ENCODE results near the gene TMEM175. TPM values are rescaled to one million over a fixed set of nuclear protein-coding genes. Genes with fewer than 3 reads are reported as not detected.

The TMEM175 gene
- total and polyA plus RNA-seq, 2 of the 4 experiments (the other 2 are of a cell fraction): 7.7 to 41.9 TPM

DNA sequence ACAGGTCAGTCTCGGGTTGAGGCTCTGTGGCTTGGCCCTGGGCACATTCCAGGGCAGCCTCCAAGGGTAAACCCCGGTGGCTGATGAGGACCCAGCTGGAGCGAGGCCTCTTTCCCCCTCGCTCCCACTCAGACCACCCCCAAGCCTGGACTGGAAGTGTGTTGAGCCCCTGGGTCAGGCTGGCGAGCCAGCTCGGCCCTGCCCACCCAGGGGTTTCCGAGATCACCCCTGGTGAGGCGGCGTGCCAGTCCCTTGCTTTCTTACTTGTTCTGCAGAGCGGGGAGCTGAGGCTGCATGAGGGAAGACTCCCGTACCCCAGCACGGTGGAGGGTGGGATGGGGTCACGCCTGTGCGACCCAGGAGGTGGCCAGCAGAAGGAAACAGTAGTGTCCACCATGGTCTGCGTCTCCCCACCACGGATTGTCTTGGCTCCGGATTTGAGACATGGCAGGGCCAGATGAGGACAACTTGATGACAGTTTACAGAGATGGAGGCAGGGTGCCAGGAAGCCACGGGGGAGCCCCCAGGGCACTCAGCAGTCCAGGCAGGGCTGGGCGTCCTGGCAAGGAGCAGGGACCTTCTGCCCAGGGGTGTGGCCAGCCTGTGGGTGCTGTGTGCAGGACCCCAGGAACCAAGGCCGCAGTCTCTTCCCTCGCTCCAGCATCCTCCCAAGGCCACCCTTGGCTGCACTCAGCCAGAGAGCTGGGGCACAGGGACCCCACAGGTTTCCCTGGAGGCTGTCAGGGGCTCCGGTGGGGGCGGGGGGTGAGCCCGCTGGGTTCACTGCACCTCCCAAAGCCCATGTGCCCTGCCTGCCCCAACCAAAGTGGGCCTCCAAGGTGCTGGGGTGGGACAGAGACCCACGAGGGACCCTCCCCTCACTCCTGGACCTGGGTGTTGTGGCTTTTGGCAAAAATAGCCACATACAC lies 72.6 kb downstream of the TMEM175 start (continued):
- TF ChIP-seq RCOR1 (IDR thresholded peaks at IDR 0.05; ENCODE audit: insufficient replicate concordance, low read length): no peak
- no peak for TF ChIP-seq MAFK (IDR thresholded peaks at IDR 0.05; ENCODE audit: low read depth, low read length)

DNA sequence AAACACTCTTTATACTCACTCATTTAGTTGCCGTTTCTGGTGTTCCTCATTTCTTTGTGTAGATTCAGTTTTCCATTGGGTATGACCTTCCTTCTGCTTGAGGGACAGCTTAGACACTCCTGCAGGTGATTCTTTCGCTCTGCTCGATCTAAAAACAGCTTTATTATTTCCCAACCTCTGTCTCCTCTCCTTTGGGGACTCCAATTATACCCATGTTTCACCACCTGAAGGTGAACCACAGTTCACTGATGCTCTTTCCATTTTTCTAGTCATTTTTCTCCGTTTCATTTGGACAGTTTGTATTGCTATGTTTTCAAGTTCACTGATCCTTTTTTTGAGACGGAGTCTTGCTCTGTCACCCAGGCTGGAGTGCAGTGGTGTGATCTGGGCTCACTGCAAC lies 74.6 kb downstream of the TMEM175 start:
- BruUV-seq (replicated peaks): no TSS peak
- TF ChIP-seq, protein P1, sequence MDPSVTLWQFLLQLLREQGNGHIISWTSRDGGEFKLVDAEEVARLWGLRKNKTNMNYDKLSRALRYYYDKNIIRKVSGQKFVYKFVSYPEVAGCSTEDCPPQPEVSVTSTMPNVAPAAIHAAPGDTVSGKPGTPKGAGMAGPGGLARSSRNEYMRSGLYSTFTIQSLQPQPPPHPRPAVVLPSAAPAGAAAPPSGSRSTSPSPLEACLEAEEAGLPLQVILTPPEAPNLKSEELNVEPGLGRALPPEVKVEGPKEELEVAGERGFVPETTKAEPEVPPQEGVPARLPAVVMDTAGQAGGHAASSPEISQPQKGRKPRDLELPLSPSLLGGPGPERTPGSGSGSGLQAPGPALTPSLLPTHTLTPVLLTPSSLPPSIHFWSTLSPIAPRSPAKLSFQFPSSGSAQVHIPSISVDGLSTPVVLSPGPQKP (IDR thresholded peaks at IDR 0.05; ENCODE audit: borderline replicate concordance, low read depth, low read length): no peak
- TF ChIP-seq MAFK (IDR thresholded peaks at IDR 0.05; ENCODE audit: low read depth, low read length) (no peak), MAZ (IDR thresholded peaks at IDR 0.05; ENCODE audit: borderline replicate concordance, low read depth, low read length) (no peak)
- no peak overlapping the region for H3K23ac ChIP-seq (ENCODE audit: low read depth, low read length)
- H2AK5ac ChIP-seq (ENCODE audit: low read depth, low read length): no peak overlapping the region
- ATAC-seq (ENCODE audit: low read depth): no peak
- peaks cover 45% of the 10 kb centered on the region for H3K27me3 ChIP-seq (ENCODE audit: control insufficient read depth, insufficient read depth, low read length)
- no peak overlapping the region for H3K18ac ChIP-seq (ENCODE audit: low read depth, low read length)
- no peak overlapping the region for H4K5ac ChIP-seq (ENCODE audit: low read depth, low read length)
- H3K4ac ChIP-seq (ENCODE audit: low read depth, low read length): no peak overlapping the region
- H3K27ac ChIP-seq (ENCODE audit: insufficient read depth, low read length): no peak overlapping the region
- H4K91ac ChIP-seq (ENCODE audit: insufficient read depth, low read depth, low read length): no peak overlapping the region
- no peak for DNase-seq
- peaks cover 16% of the 10 kb centered on the region for H3K4me1 ChIP-seq (ENCODE audit: control insufficient read depth, insufficient read depth, low read length)
- no peak overlapping the region for H3K56ac ChIP-seq (ENCODE audit: extremely low read depth, insufficient read depth, low read length)
- H3K4me2 ChIP-seq (ENCODE audit: low read depth, low read length): no peak overlapping the region
- H3K36me3 ChIP-seq (ENCODE audit: control insufficient read depth, insufficient read depth, low read length): no peaks in the 10 kb centered on the region
- ChIA-PET POLR2A (ENCODE audit: unreplicated experiment) (no interaction called here), CTCF (no interaction called here)
- no peak overlapping the region for H2BK5ac ChIP-seq (ENCODE audit: low read depth, low read length, poor library complexity, severe bottlenecking)
- no peaks in the 10 kb centered on the region for H3K9me1 ChIP-seq (ENCODE audit: insufficient read depth, low read length)
- no peak overlapping the region for H3K14ac ChIP-seq (replicated peaks; ENCODE audit: low read depth, low read length)
- no CpG with 5 or more reads among the region's 5 CpGs for WGBS, 2 experiments (ENCODE audit: extremely low coverage in 2 of 2, insufficient read length in 1 of 2)
- peaks cover 6% of the 10 kb centered on the region for H4K20me1 ChIP-seq (ENCODE audit: insufficient read depth, low read length)
- no peak overlapping the region for H2AK9ac ChIP-seq (replicated peaks; ENCODE audit: low read depth, low read length, poor library complexity)
- no peak overlapping the region for H3K4me3 ChIP-seq (ENCODE audit: insufficient read depth, low read depth, low read length)
- no peaks in the 10 kb centered on the region for H3K79me1 ChIP-seq (ENCODE audit: low read depth in 1 of 2, low read length in 2 of 2)
- H2BK15ac ChIP-seq (ENCODE audit: low read depth, low read length): no peak overlapping the region
- no peak overlapping the region for H3K9ac ChIP-seq (ENCODE audit: low read depth, low read length)
- H2BK120ac ChIP-seq (ENCODE audit: low read depth, low read length): no peak overlapping the region
- no peak overlapping the region for H4K8ac ChIP-seq (ENCODE audit: low read depth in 2 of 2, low read length in 2 of 2)
- no peak overlapping the region for H2AFZ ChIP-seq (replicated peaks; ENCODE audit: low read length, poor library complexity)
- intact Hi-C loops (cut with micrococcal nuclease): no loop called here
- peaks cover 3% of the 10 kb centered on the region for H3K9me3 ChIP-seq (ENCODE audit: control insufficient read depth, insufficient read depth, low read length)
- in situ Hi-C loops (cut with MboI; ENCODE audit: low sequenced_read_pairs): no loop called here
- no peak overlapping the region for H2BK20ac ChIP-seq (ENCODE audit: low read depth, low read length)
- dilution Hi-C loops (cut with HindIII; ENCODE audit: low sequenced_read_pairs, unreplicated experiment): no loop called here

Other genes with a start within 250 kb of the TMEM175 start
- gene SLC49A3, start 243.3 kb upstream of the TMEM175 start, total RNA-seq (2012; rRNA removed): under 0.01 TPM in 2 replicates
- gene SLC49A3, start 243.3 kb upstream of the TMEM175 start, polyA plus RNA-seq (2012; rRNA removed): 0.32 and 0.36 TPM in 2 replicates
- 40.0 and 45.0 TPM in 2 replicates for gene PCGF3, start 226.6 kb upstream of the TMEM175 start, total RNA-seq (2012; rRNA removed)
- 55.3 and 59.4 TPM in 2 replicates for gene PCGF3, start 226.6 kb upstream of the TMEM175 start, polyA plus RNA-seq (2012; rRNA removed)
- gene CPLX1, start 106.3 kb upstream of the TMEM175 start, total RNA-seq (2012; rRNA removed): not detected in 2 replicates
- gene CPLX1, start 106.3 kb upstream of the TMEM175 start, polyA plus RNA-seq (2012; rRNA removed): 0.05 and 0.06 TPM in 2 replicates
- gene GAK, start 144 bp upstream of the TMEM175 start, total RNA-seq (2012; rRNA removed): 34.4 and 133 TPM in 2 replicates
- gene GAK, start 144 bp upstream of the TMEM175 start, polyA plus RNA-seq (2012; rRNA removed): 44.6 and 45.1 TPM in 2 replicates
- gene DGKQ, start 41.1 kb downstream of the TMEM175 start, total RNA-seq (2012; rRNA removed): 4.3 and 4.4 TPM in 2 replicates
- 15.6 and 17.4 TPM in 2 replicates for gene DGKQ, start 41.1 kb downstream of the TMEM175 start, polyA plus RNA-seq (2012; rRNA removed)
- gene IDUA, start 54.6 kb downstream of the TMEM175 start, total RNA-seq (2012; rRNA removed): 0.72 and 1.7 TPM in 2 replicates
- 12.5 and 16.7 TPM in 2 replicates for gene IDUA, start 54.6 kb downstream of the TMEM175 start, polyA plus RNA-seq (2012; rRNA removed)
- gene SLC26A1, start 60.9 kb downstream of the TMEM175 start, total RNA-seq (2012; rRNA removed): not detected in 2 replicates
- 0.09 and 0.13 TPM in 2 replicates for gene SLC26A1, start 60.9 kb downstream of the TMEM175 start, polyA plus RNA-seq (2012; rRNA removed)
- 43.3 and 49.3 TPM in 2 replicates for gene FGFRL1, start 79.2 kb downstream of the TMEM175 start, total RNA-seq (2012; rRNA removed)
- 78.8 and 87.3 TPM in 2 replicates for gene FGFRL1, start 79.2 kb downstream of the TMEM175 start, polyA plus RNA-seq (2012; rRNA removed)
- gene RNF212, start 181.1 kb downstream of the TMEM175 start, total RNA-seq (2012; rRNA removed): under 0.01 TPM in 2 replicates
- 0.46 and 0.51 TPM in 2 replicates for gene RNF212, start 181.1 kb downstream of the TMEM175 start, polyA plus RNA-seq (2012; rRNA removed)
- 21.1 and 21.7 TPM in 2 replicates for gene SPON2, start 240.1 kb downstream of the TMEM175 start, total RNA-seq (2012; rRNA removed)
- gene SPON2, start 240.1 kb downstream of the TMEM175 start, polyA plus RNA-seq (2012; rRNA removed): 177 and 209 TPM in 2 replicates